ENCODE results near the gene FRMD6.

Gene FRMD6

GRCh38 chr14:51652168-51653078, 713 bp downstream of the FRMD6 start:
- H3K4me1 ChIP-seq (ENCODE audit: control insufficient read depth, insufficient read depth, low read depth, low read length) = peaks cover 5% of the 10 kb centered on the region
- H2BK15ac ChIP-seq (ENCODE audit: low read depth, poor library complexity, severe bottlenecking) = peak overlapping the region; percentile 98
- H3K23ac ChIP-seq (ENCODE audit: low read length in 2 of 2) = peak overlapping the region; percentile 75 to 96
- H2BK12ac ChIP-seq (ENCODE audit: low read length in 2 of 2) = peak overlapping the region in 1 of 2 experiments; percentile 65
- peak overlapping the region; percentile 73 to 89 for H3K4ac ChIP-seq (ENCODE audit: low read depth in 1 of 2, low read length in 2 of 2)
- H3K27ac ChIP-seq (ENCODE audit: low read length, poor library complexity, severe bottlenecking) = peak overlapping the region; percentile 100
- H3K4me3 ChIP-seq (ENCODE audit: insufficient read depth in 1 of 2, low read depth in 1 of 2, low read length in 2 of 2) = peak overlapping the region; percentile 85 to 86
- H3K9me3 ChIP-seq (ENCODE audit: control insufficient read depth, low read length) = no peaks in the 10 kb centered on the region
- peaks cover 1% of the 10 kb centered on the region for H3K79me1 ChIP-seq (replicated peaks; ENCODE audit: low read length, poor library complexity, severe bottlenecking)
- peak overlapping the region; percentile 77 for H4K91ac ChIP-seq (ENCODE audit: low read length)
- under 1% methylated on average over 71 of the region's 75 CpGs for WGBS
- no peaks in the 10 kb centered on the region for H3K27me3 ChIP-seq (ENCODE audit: control insufficient read depth in 1 of 2, insufficient read depth in 1 of 2, low read length in 2 of 2)
- peak overlapping the region; percentile 92 for H2BK120ac ChIP-seq (ENCODE audit: low read depth, low read length)
- peak overlapping the region; percentile 75 for H3K4me2 ChIP-seq (ENCODE audit: low read length, poor library complexity, severe bottlenecking)
- H3K18ac ChIP-seq (ENCODE audit: low read depth in 1 of 2, low read length in 2 of 2) = peak overlapping the region; percentile 96 to 97
- peak overlapping the region; percentile 76 to 95 for H3K14ac ChIP-seq (ENCODE audit: low read length in 2 of 2)
- H3K9ac ChIP-seq (ENCODE audit: low read length) = peak overlapping the region; percentile 99
- no peak overlapping the region for H2AK5ac ChIP-seq (ENCODE audit: low read length, severe bottlenecking)
- peaks cover 0 to 12% of the 10 kb centered on the region in 2 experiments for H3K36me3 ChIP-seq (ENCODE audit: control insufficient read depth in 1 of 2, insufficient read depth in 2 of 2, low read depth in 1 of 2, low read length in 2 of 2)
- DNase-seq = no peak
- peak overlapping the region; percentile 98 for H2BK5ac ChIP-seq (ENCODE audit: low read depth, low read length, poor library complexity, severe bottlenecking)
- no peak overlapping the region for H2AFZ ChIP-seq (ENCODE audit: low read depth, low read length)
- peak overlapping the region; percentile 95 for H4K8ac ChIP-seq (ENCODE audit: low read length)

GRCh38 chr14:51653079-51653774, 1.5 kb downstream of the FRMD6 start:
- no peak overlapping the region for H3K14ac ChIP-seq (ENCODE audit: low read length in 2 of 2)
- H4K8ac ChIP-seq (ENCODE audit: low read length) = no peak overlapping the region
- H3K4me1 ChIP-seq (ENCODE audit: control insufficient read depth, insufficient read depth, low read depth, low read length) = peaks cover 7% of the 10 kb centered on the region
- H3K4me3 ChIP-seq (ENCODE audit: insufficient read depth in 1 of 2, low read depth in 1 of 2, low read length in 2 of 2) = peak overlapping the region; percentile 85 to 86
- H3K27ac ChIP-seq (ENCODE audit: low read length, poor library complexity, severe bottlenecking) = peak overlapping the region; percentile 98
- H3K79me1 ChIP-seq (replicated peaks; ENCODE audit: low read length, poor library complexity, severe bottlenecking) = peaks cover 1% of the 10 kb centered on the region
- peak; percentile 87 for DNase-seq
- WGBS = 0% methylated on average over 4 of the region's 6 CpGs
- peak overlapping the region; percentile 99 for H3K9ac ChIP-seq (ENCODE audit: low read length)
- H3K4ac ChIP-seq (ENCODE audit: low read depth in 1 of 2, low read length in 2 of 2) = peak overlapping the region in 1 of 2 experiments; percentile 1
- no peak overlapping the region for H2AK5ac ChIP-seq (ENCODE audit: low read length, severe bottlenecking)
- H2BK15ac ChIP-seq (ENCODE audit: low read depth, poor library complexity, severe bottlenecking) = no peak overlapping the region
- H3K18ac ChIP-seq (ENCODE audit: low read depth in 1 of 2, low read length in 2 of 2) = peak overlapping the region in 1 of 2 experiments; percentile 96
- no peaks in the 10 kb centered on the region for H3K9me3 ChIP-seq (ENCODE audit: control insufficient read depth, low read length)
- H2BK12ac ChIP-seq (ENCODE audit: low read length in 2 of 2) = no peak overlapping the region
- peaks cover 0 to 18% of the 10 kb centered on the region in 2 experiments for H3K36me3 ChIP-seq (ENCODE audit: control insufficient read depth in 1 of 2, insufficient read depth in 2 of 2, low read depth in 1 of 2, low read length in 2 of 2)
- H2BK120ac ChIP-seq (ENCODE audit: low read depth, low read length) = peak overlapping the region; percentile 19
- no peaks in the 10 kb centered on the region for H3K27me3 ChIP-seq (ENCODE audit: control insufficient read depth in 1 of 2, insufficient read depth in 1 of 2, low read length in 2 of 2)
- peak overlapping the region; percentile 98 for H2BK5ac ChIP-seq (ENCODE audit: low read depth, low read length, poor library complexity, severe bottlenecking)
- H4K91ac ChIP-seq (ENCODE audit: low read length) = no peak overlapping the region
- H3K4me2 ChIP-seq (ENCODE audit: low read length, poor library complexity, severe bottlenecking) = peak overlapping the region; percentile 75
- H3K23ac ChIP-seq (ENCODE audit: low read length in 2 of 2) = no peak overlapping the region
- no peak overlapping the region for H2AFZ ChIP-seq (ENCODE audit: low read depth, low read length)

GRCh38 chr14:51653775-51654532, 2.2 kb downstream of the FRMD6 start:
- Histone ChIP-seq H3K4me2 (ENCODE audit: low read length, poor library complexity, severe bottlenecking) (peak overlapping the region; percentile 66), H4K91ac (ENCODE audit: low read length) (no peak overlapping the region), H3K9me3 (ENCODE audit: control insufficient read depth, low read length) (no peaks in the 10 kb centered on the region), H2BK5ac (ENCODE audit: low read depth, low read length, poor library complexity, severe bottlenecking) (no peak overlapping the region), H3K4me1 (ENCODE audit: control insufficient read depth, insufficient read depth, low read depth, low read length) (peaks cover 7% of the 10 kb centered on the region), H2BK12ac (ENCODE audit: low read length in 2 of 2) (no peak overlapping the region), H3K23ac (ENCODE audit: low read length in 2 of 2) (no peak overlapping the region), H2AFZ (ENCODE audit: low read depth, low read length) (no peak overlapping the region), H3K4me3 (ENCODE audit: insufficient read depth in 1 of 2, low read depth in 1 of 2, low read length in 2 of 2) (peak overlapping the region in 1 of 2 experiments; percentile 85), H3K36me3 (ENCODE audit: control insufficient read depth in 1 of 2, insufficient read depth in 2 of 2, low read depth in 1 of 2, low read length in 2 of 2) (peaks cover 0 to 19% of the 10 kb centered on the region in 2 experiments), H3K4ac (ENCODE audit: low read depth in 1 of 2, low read length in 2 of 2) (peak overlapping the region in 1 of 2 experiments; percentile 16), H3K27ac (ENCODE audit: low read length, poor library complexity, severe bottlenecking) (peak overlapping the region; percentile 98), H2BK15ac (ENCODE audit: low read depth, poor library complexity, severe bottlenecking) (no peak overlapping the region), H3K9ac (ENCODE audit: low read length) (peak overlapping the region; percentile 99), H2BK120ac (ENCODE audit: low read depth, low read length) (no peak overlapping the region), H4K8ac (ENCODE audit: low read length) (no peak overlapping the region), H3K27me3 (ENCODE audit: control insufficient read depth in 1 of 2, insufficient read depth in 1 of 2, low read length in 2 of 2) (no peaks in the 10 kb centered on the region), H2AK5ac (ENCODE audit: low read length, severe bottlenecking) (peak overlapping the region; percentile 47), H3K14ac (ENCODE audit: low read length in 2 of 2) (peak overlapping the region in 1 of 2 experiments; percentile 2), H3K79me1 (replicated peaks; ENCODE audit: low read length, poor library complexity, severe bottlenecking) (no peaks in the 10 kb centered on the region), H3K18ac (ENCODE audit: low read depth in 1 of 2, low read length in 2 of 2) (peak overlapping the region in 1 of 2 experiments; percentile 43)
- no peak for DNase-seq
- WGBS = 8% methylated on average over 4 of the region's 4 CpGs

Data from mesenchymal stem cell (in vitro differentiated cells and primary cell).